Measurements from ENCODE around the gene MRPL53. TPM values are rescaled to one million over a fixed set of nuclear protein-coding genes. Genes with fewer than 3 reads are reported as not detected.

MRPL53 gene
- total and polyA plus RNA-seq, 2 of the 13 experiments (the other 11 are each of a cell fraction or from before 2014, with no cell fraction given): 34.3 to 51.9 TPM

DNA sequence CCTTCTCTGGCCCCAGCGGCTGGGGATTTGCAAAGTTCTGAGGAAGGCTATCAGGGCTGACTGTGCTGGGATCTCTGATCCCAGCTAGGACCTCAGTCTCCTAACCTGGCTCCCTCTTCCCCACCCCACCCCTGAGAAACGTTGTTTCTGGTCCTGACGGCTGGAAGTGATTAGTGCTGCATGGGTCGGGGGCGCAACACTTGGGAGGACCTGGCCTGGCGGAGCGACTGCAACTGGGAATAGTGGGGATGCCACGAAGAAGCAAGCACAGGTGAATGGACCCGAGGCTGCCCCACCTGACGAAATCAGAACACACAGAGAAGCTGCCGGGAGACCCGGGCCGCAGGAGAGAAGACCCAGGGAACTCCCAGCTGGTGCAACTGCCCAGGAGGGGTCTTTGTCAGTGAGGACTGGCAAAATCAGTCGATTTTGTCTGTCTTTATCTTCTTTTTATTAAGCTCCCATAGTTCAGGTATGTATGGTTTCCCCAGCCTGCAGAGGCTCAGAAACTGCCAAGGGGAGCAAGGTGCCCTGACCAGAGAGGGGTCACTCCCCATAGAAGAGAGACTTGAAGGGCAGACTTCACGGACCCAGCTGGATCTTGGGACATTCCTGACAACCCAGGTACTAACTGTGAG, 27.6 kb upstream of the MRPL53 start (continued):
- no peak for TF ChIP-seq RBM39 (IDR thresholded peaks at IDR 0.05; ENCODE audit: low read depth, low read length, poor library complexity, severe bottlenecking)
- no peak for TF ChIP-seq ZFY (CRISPR knock-in tag; IDR thresholded peaks at IDR 0.05)
- TF ChIP-seq ZIK1 (CRISPR knock-in tag; IDR thresholded peaks at IDR 0.05; ENCODE audit: borderline replicate concordance, low read depth): no peak
- TF ChIP-seq TBX2 (CRISPR knock-in tag; IDR thresholded peaks at IDR 0.05; ENCODE audit: borderline replicate concordance): no peak
- no peak for TF ChIP-seq ZNF510 (CRISPR knock-in tag; IDR thresholded peaks at IDR 0.05; ENCODE audit: low read depth)
- no peak for TF ChIP-seq PHF8 (CRISPR knock-in tag; IDR thresholded peaks at IDR 0.05)
- TF ChIP-seq IKZF1 (IDR thresholded peaks at IDR 0.05): no peak

DNA sequence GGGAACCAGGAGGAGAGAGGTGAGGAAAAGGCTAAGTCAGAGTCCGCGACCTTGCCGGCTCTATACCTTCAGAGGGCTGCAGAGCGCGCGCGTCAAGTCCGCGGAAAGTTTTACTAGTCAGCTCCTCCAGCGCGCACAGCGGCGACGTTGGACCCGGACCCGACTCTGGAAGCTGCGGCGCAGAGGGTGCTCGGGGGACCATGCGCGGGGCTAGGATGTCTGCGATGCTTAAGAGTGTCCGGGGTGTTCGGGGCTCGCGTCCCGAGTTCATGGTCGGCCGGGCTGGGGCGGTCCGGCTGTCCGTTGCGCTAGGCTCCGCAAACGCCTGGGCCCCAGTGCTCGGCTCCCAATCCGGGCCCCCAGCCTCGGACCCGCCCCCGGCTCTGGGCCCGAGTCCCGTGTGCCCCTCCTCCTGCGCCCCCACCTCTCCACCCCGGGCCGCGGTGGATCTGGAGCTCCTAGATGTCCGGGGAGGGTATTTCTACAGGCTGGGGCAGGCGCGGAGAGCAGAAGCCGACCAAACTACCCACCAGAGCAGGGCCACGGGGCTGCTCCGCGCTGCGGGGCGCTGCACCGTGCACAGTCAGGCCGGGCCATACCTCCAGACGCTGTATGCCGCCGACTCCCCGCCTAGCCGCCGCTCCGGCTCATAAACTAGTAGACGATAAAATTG, 26.9 kb upstream of the MRPL53 start, which contains the start of gene LBX2:
LBX2 (minus strand) TSS at position 337 of the 673 bp plus-strand sequence; CDS start at position 271, 66 bp downstream.
- Histone ChIP-seq H3K27me3 (ENCODE audit: control insufficient read depth in 1 of 2, insufficient read depth in 2 of 2, low read length in 2 of 2) (no peaks in the 10 kb centered on the region; a peak in 1 of 5 replicates), H3K4me1 (ENCODE audit: insufficient read depth, low read length) (peaks cover 73% of the 10 kb centered on the region), H3K4me3 (replicated peaks in 1 of 3; ENCODE audit: insufficient read depth in 1 of 3, low read depth in 2 of 3, low read length in 3 of 3) (peak within 1 kb of the TSS; percentile 32 to 66 (median 53); a peak in 5 of 6 replicates), H3K9me3 (ENCODE audit: low read length) (no peaks in the 10 kb centered on the region), H2AFZ (ENCODE audit: low read length) (no peak within 1 kb of the TSS), H4K20me1 (ENCODE audit: insufficient read depth, low read length) (no peaks in the 10 kb centered on the region), H3K36me3 (replicated peaks in 1 of 2; ENCODE audit: control insufficient read depth in 1 of 2, insufficient read depth in 2 of 2, low read length in 2 of 2) (no peaks in the 10 kb centered on the region), H3K27ac (ENCODE audit: extremely low read length, insufficient read depth, low read length) (peak within 1 kb of the TSS; percentile 70), H3K4me2 (ENCODE audit: low read depth, low read length) (peak within 1 kb of the TSS; percentile 92), H3K79me2 (ENCODE audit: insufficient read depth, low read length) (peaks cover 30% of the 10 kb centered on the region), H3K9ac (ENCODE audit: insufficient read depth, low read depth, low read length) (peak within 1 kb of the TSS; percentile 50)
- BruUV-seq (replicated peaks): no TSS peak
- CTCF ChIA-PET (ENCODE audit: low intra/inter-chr PET ratio, low total read pairs): no interaction called here
- FAIRE-seq (no peak), DNase-seq (ENCODE audit: low spot score) (no peak), ATAC-seq (peak; percentile 4)
- WGBS (ENCODE audit: low lambda C conversion rate): 71% methylated on average over 60 of the region's 65 CpGs
- in situ Hi-C loops (cut with HindIII; ENCODE audit: extremely low pct_ligation_motif_present, low pct_unique_long_range_greater_than_20kb): no loop called here
- intact Hi-C loops (cut with micrococcal nuclease; ENCODE audit: unreplicated experiment): loop anchor here (10.0 kb wide), 1 partner anchor 1805 kb away; no protein-coding TSS in a partner anchor
- POLR2A ChIA-PET: interaction anchor here (1.0 to 16.5 kb wide), 9 partner anchors 8 to 69 kb away, joined by 3 to 795 read pairs (median 22); partner anchors contain the start of genes AUP1, CCDC142, DQX1 and HTRA2
- TF ChIP-seq TBX2 (CRISPR knock-in tag; IDR thresholded peaks at IDR 0.05; ENCODE audit: borderline replicate concordance) (peak; percentile 61; the same call in 1 of the 2 replicates), ZNF160 (CRISPR knock-in tag; IDR thresholded peaks at IDR 0.05) (0 out of 2 replicates have a peak, but pooled peaks have one; percentile 36), TOE1 (CRISPR knock-in tag; IDR thresholded peaks at IDR 0.05) (no peak), GABPB1 (CRISPR knock-in tag; IDR thresholded peaks at IDR 0.05) (peak; percentile 57; the same call in 1 of the 2 replicates), ATRX (CRISPR knock-in tag; IDR thresholded peaks at IDR 0.05; ENCODE audit: borderline replicate concordance) (no peak), HNF4A (CRISPR knock-in tag; IDR thresholded peaks at IDR 0.05) (peak; percentile 24; the same call in 1 of the 2 replicates), GATA4 (IDR thresholded peaks at IDR 0.05; ENCODE audit: borderline replicate concordance, low read depth) (no peak)
- TF ChIP-seq, protein P1, sequence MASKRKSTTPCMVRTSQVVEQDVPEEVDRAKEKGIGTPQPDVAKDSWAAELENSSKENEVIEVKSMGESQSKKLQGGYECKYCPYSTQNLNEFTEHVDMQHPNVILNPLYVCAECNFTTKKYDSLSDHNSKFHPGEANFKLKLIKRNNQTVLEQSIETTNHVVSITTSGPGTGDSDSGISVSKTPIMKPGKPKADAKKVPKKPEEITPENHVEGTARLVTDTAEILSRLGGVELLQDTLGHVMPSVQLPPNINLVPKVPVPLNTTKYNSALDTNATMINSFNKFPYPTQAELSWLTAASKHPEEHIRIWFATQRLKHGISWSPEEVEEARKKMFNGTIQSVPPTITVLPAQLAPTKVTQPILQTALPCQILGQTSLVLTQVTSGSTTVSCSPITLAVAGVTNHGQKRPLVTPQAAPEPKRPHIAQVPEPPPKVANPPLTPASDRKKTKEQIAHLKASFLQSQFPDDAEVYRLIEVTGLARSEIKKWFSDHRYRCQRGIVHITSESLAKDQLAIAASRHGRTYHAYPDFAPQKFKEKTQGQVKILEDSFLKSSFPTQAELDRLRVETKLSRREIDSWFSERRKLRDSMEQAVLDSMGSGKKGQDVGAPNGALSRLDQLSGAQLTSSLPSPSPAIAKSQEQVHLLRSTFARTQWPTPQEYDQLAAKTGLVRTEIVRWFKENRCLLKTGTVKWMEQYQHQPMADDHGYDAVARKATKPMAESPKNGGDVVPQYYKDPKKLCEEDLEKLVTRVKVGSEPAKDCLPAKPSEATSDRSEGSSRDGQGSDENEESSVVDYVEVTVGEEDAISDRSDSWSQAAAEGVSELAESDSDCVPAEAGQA (IDR thresholded peaks at IDR 0.05; ENCODE audit: low read depth): no peak
- TF ChIP-seq, protein P1 (CRISPR knock-in tag; IDR thresholded peaks at IDR 0.05; ENCODE audit: borderline replicate concordance): no peak

Measured in HepG2 (cell line).